HG03521 (cell line): ENCODE data around the gene SARM1.

Source experiments
- ATAC-seq: cut with Tn5 transposase; IDR thresholded peaks from one replicate; pipeline ENCODE4 v1.9.1; 2021; ENCODE audit warnings: mild to moderate bottlenecking, moderate library complexity; ENCODE audit not compliant: unreplicated experiment

SARM1 gene

GRCh38 chr17:28367641-28368305 is 3.7 kb upstream of the SARM1 start:
- ATAC-seq, result no peak

GRCh38 chr17:28368306-28368831 is 3.1 kb upstream of the SARM1 start:
- no peak for ATAC-seq

- ATAC-seq, result no peak
These were observed 2.4 kb upstream of the SARM1 start for GRCh38 chr17:28368915-28369683.

DNA sequence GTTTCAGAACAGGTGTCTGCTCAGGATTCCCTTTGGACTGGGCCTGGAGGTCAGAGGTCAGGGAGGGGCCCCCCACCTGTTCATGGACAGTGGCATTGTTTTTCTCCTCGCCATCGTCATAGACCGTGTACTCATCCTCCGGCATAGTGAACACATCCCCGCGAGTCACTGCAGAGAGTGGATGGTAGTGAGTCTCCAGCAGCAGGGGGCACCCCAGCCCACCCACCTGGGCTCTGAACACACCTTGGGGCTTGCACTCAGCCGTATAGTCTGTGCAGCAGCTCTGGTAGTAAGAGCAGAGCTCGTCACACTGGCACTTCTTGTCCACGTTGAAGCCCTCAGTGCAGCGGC is 1.8 kb upstream of the SARM1 start:
- ATAC-seq, result no peak

DNA sequence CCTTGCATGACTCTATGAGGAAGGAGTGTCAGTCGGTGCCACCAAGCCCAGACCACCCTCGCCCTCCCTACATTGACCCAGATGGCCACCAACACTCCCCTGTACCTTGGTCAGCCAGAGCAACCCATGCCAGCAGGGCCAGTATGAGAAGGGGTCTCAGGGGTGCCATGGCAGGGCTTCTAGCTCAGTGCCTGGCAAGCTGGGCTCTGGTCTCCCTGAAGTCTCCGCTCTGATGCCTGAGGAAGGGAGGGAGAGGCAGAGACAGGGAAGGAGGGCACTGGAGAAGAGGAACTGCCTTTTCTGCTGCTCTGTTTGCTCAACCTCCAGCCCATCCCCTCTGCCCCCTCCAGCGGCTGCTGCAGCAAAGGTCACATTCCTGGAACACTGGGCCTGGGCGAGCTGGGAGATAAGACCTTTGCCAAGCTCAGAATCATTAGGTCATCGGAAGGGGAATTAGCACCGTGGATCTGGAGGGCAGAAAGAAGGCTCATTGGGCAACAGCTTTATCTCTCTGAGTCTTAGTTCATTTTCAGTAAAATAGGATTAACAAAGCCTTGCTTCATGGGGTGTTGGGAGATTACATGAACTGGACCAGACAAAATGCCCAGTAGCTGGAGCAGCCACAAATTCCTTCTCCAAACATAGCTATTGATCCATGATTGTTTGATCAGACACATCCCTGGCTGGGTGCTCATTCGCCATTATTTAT is 1.3 kb upstream of the SARM1 start, which contains the start of gene VTN:
Gene VTN, minus strand, starts transcription at position 273 of the 709 bp plus-strand sequence. Its CDS starts 104 bp downstream, at position 169.
- no peak for ATAC-seq

DNA sequence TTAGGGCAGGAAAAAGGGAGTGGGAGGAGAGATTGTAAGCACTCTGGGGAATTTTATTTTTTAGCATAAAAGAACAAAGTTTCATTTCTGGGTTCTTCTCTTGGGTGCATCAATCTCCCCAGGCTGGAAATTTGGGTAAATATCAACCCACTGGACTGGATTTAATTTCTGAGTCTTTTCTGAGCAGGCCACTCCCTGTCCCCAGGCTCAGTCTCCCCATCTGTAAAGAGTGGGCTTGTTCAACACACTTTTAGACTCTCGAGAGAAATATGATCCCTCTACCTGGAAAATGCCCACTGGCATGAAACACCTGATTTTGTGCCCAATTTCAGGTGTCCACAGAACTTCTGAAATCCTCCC is 770 bp upstream of the SARM1 start:
- ATAC-seq, result no peak

DNA sequence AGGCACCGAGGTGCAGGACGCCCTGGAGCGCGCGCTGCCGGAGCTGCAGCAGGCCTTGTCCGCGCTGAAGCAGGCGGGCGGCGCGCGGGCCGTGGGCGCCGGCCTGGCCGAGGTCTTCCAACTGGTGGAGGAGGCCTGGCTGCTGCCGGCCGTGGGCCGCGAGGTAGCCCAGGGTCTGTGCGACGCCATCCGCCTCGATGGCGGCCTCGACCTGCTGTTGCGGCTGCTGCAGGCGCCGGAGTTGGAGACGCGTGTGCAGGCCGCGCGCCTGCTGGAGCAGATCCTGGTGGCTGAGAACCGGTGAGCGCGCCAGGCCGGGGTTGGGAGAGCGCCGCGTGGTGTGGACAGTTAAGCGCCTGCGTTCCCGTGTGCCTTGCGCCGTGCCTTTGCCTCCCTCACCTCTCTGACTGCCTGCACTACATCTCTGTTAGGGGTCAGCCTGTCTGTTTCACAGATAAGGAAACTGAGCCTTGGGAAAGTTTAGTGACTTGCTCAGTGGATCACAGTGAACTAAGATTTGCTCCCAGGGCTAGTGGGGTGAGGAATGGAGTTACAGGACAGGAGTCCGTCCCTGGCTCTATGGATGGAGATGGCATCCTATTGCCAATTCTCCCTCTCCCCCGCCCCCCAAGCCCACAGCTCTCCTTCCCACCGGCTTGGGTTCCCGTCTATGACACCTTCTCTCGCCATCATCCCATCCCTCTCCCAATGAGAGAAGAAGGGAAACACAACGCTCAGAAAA is 880 bp downstream of the SARM1 start:
- ATAC-seq, result no peak

- no peak for ATAC-seq
These were observed 1.4 kb downstream of the SARM1 start for GRCh38 chr17:28372945-28373274.

GRCh38 chr17:28379814-28380801 is 8.6 kb downstream of the SARM1 start:
- no peak for ATAC-seq

- ATAC-seq, result no peak
These were observed 9.8 kb downstream of the SARM1 start for GRCh38 chr17:28381141-28381825.

GRCh38 chr17:28384281-28385036 is 13.0 kb downstream of the SARM1 start:
- no peak for ATAC-seq

DNA sequence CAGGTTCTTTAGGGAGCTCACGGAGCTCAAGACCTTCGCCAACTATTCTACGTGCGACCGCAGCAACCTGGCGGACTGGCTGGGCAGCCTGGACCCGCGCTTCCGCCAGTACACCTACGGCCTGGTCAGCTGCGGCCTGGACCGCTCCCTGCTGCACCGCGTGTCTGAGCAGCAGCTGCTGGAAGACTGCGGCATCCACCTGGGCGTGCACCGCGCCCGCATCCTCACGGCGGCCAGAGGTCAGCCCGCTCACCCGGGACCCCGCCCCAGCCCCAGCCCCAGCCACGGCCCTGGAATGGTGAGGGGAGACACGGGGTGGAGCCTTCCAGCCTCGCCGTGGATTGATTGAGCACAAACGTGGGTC is 13.5 kb downstream of the SARM1 start:
- ATAC-seq, result no peak

GRCh38 chr17:28385406-28385805 is 13.9 kb downstream of the SARM1 start:
- ATAC-seq, result no peak

DNA sequence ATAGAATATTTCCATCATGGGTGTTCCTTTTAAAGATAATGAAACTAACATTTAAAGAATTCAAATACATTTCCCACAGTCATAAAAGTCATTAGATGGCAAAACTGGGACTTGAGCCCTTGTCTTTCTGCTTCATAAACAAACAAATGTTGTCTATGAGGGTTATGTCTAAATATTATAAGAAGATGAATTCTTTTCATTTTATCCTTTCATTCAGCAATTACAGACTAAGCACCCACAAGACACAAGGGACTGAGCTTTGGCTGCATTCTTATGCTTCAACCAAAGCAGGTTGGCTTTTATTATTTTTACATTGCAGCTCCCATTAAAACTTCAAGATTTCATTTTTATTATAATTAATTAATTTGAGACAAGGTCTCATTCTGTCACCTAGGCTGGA is 14.9 kb downstream of the SARM1 start:
- no peak for ATAC-seq

GRCh38 chr17:28388106-28388505 is 16.6 kb downstream of the SARM1 start:
- ATAC-seq, result no peak

DNA sequence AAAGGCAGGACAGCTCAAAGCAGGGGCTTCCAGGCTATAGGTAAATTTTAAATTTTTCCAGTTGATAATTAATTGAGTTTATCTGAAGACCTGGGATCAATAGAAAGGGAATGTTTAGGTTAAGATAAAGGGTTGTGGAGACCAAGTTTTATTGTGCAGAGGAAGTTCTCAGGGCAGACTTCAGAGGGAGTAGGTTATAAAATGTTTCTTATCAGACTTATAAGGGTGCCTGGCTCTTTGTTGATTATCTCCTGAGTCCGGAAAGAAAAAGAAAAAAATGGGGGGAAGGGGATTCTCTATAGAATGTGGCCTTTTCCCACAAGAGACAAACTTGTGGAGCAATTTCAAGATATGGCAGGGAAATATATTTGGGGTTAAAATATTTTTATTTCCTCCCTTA is 18.6 kb downstream of the SARM1 start:
- no peak for ATAC-seq

DNA sequence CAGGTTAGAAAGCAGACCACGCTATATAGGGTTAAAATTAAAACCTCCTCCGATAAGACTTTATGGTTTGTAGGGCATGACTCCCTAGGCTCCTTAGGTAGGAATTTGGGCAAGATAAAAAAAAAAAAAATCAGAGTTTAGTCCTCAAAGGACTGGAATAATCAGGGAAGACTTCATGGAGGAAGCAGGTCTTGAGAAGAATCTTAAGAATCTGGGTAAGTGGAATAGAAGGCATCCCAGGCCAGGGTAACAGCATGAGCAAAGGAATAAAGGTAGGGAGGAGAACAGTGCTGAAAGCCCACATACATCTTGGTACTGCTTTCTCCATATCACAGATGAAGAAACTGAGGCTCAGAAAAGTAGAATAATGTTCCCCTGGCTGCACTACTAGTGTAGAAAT is 19.1 kb downstream of the SARM1 start:
- ATAC-seq, result no peak

GRCh38 chr17:28390984-28391383 is 19.5 kb downstream of the SARM1 start:
- no peak for ATAC-seq

GRCh38 chr17:28391401-28391800 is 19.9 kb downstream of the SARM1 start:
- ATAC-seq, result no peak
